Fibroblast of lung (primary cell): ENCODE data around the gene PKD1.

Experiments
- CTCF ChIP-seq, 2 donors: IDR thresholded peaks in 1 of 2; conservative IDR thresholded peaks in 1 of 2; 1 replicate in 1 of 2; 2 replicates in 1 of 2; pipeline ENCODE4 v1.5.1; 2011 to 2012; ENCODE audit warnings: low read length in 2 of 2, control low read depth in 1 of 2, inconsistent platforms in 1 of 2, low read depth in 1 of 2, mild to moderate bottlenecking in 1 of 2
- EZH2 ChIP-seq: IDR thresholded peaks from 2 replicates; pipeline ENCODE4 v1.5.1; 2012; ENCODE audit warnings: low read length, control low read depth, mild to moderate bottlenecking; ENCODE audit errors: missing control alignments

DNA sequence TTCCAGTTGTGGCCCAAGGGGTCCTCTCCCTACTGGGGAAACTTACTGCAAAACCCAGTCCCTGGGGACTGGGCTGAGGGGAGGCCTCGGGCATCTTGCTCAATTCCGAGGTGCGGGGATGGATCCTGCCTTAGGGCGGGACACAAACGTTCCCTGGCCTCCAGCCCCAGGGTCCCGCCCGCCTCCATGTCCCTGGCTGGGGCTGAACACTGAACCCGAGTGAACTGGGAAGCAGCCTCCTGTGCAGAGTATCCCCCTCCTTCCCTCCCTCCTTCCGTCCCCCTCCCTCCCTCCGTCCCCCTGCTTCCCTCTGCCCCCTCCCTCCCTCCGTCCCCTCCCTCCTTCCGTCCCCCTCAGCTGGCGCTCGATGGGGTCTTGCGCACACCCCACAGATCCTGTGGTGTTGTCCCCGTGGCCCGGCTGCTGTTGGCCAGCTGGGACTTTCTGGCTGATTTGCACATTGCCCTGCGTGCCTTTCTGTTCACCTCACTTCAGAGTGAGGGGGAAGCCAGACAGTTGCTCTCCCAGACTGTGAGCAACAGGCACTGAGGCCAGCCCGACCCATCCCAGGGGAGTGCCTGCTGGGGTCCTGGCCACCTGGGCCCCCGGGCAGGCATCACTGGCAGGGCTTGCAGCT lies 25.3 kb upstream of the PKD1 start:
- TF ChIP-seq CTCF (conservative IDR thresholded peaks at IDR 0.05 in 1 of 2, IDR thresholded peaks at IDR 0.05 in 1 of 2; ENCODE audit: low read depth in 1 of 2, low read length in 2 of 2): no peak
- TF ChIP-seq EZH2: no peak
